Endothelial cell of umbilical vein (primary cell): ENCODE measurements around the gene LRP1. TPM values are rescaled to one million over a fixed set of nuclear protein-coding genes. Genes with fewer than 3 reads are reported as not detected.

Experiments
- BruUV-seq: library from RNA; stranded (reverse); fragments of 400-500 nt; replicated peaks from 2 replicates; lab custom pipeline; 2021; lab: Mats Ljungman, UMichigan
- CTCF ChIA-PET: fragments of 300-600, 350-600 bp; sonication (Branson Sonifier 250); formaldehyde crosslinking; loops from one replicate; lab custom pipeline; 2021; ENCODE audit warnings: antibody characterized with exemption, inconsistent platforms; lab: Charles Lee
- POLR2A ChIA-PET: fragments of 300-600, 350-600 bp; sonication (Branson Sonifier 250); formaldehyde crosslinking; loops from one replicate; lab custom pipeline; 2021; ENCODE audit warnings: antibody characterized with exemption, inconsistent platforms; lab: Charles Lee
- DNase-seq: peaks from one replicate; pipeline ENCODE4 v3.0.0-alpha.2; 2011; ENCODE audit warnings: low read depth, low spot score
- FAIRE-seq: peaks from 2 replicates; lab custom pipeline; 2011; peaks lifted over from hg19 to GRCh38; lab: Jason Lieb, UNC
- H2AFZ ChIP-seq: 2 replicates; pipeline ENCODE4 v1.6.0; 2012; ENCODE audit warnings: low read depth, low read length, control low read depth, inconsistent platforms
- H3K27ac ChIP-seq: 2 replicates; pipeline ENCODE4 v1.5.1; 2011; ENCODE audit warnings: low read depth, mild to moderate bottlenecking, control low read depth, low read length, moderate library complexity; ENCODE audit not compliant: insufficient read depth
- H3K27me3 ChIP-seq, 2 experiments: 2 replicates each; pipeline versions ENCODE4 v1.6.0 to v1.6.1; 2011; ENCODE audit warnings: low read length in 2 of 2, mixed read lengths in 1 of 2; ENCODE audit not compliant: control insufficient read depth in 2 of 2, insufficient read depth in 2 of 2
- H3K36me3 ChIP-seq, 2 experiments: 2 replicates in 1 of 2; 3 replicates in 1 of 2; pipeline ENCODE4 v1.5.1; 2011; ENCODE audit warnings: low read length in 2 of 2, mild to moderate bottlenecking in 1 of 2, moderate library complexity in 1 of 2; ENCODE audit not compliant: control insufficient read depth in 2 of 2, insufficient read depth in 2 of 2; ENCODE audit errors: extremely low read depth in 1 of 2
- H3K4me1 ChIP-seq: 3 replicates; pipeline ENCODE4 v1.5.1; 2011; ENCODE audit warnings: mild to moderate bottlenecking, low read length; ENCODE audit not compliant: control insufficient read depth, insufficient read depth; ENCODE audit errors: extremely low read depth
- H3K4me2 ChIP-seq: 2 replicates; pipeline ENCODE4 v1.6.1; 2011; ENCODE audit warnings: low read length, control low read depth, mixed read lengths; ENCODE audit not compliant: insufficient read depth
- H3K4me3 ChIP-seq, 3 experiments: fragments of 200-600 bp in 1 of 3; sonication (generic), shearing (Covaris generic) in 1 of 3; replicated peaks in 1 of 3; 2 replicates each; pipeline ENCODE4 v1.5.1; 2011 to 2016; ENCODE audit warnings: control low read depth in 3 of 3, low read length in 3 of 3, mild to moderate bottlenecking in 2 of 3, inconsistent platforms in 1 of 3, low read depth in 1 of 3, moderate library complexity in 1 of 3; ENCODE audit not compliant: insufficient read depth in 1 of 3
- H3K79me2 ChIP-seq: 2 replicates; pipeline ENCODE4 v1.6.0; 2012; ENCODE audit warnings: low read length, inconsistent platforms; ENCODE audit not compliant: control insufficient read depth, insufficient read depth
- H3K9ac ChIP-seq: replicated peaks from 2 replicates; pipeline ENCODE3; 2011; ENCODE audit warnings: low read length, control low read depth; ENCODE audit not compliant: insufficient read depth; ENCODE audit errors: extremely low read depth
- H3K9me1 ChIP-seq: replicated peaks from 3 replicates; pipeline ENCODE4 v1.6.0; 2011; ENCODE audit warnings: mild to moderate bottlenecking, low read length; ENCODE audit not compliant: control insufficient read depth, insufficient read depth; ENCODE audit errors: extremely low read depth
- H3K9me3 ChIP-seq: replicated peaks from 2 replicates; pipeline ENCODE4 v1.5.1; 2012; ENCODE audit warnings: low read length, inconsistent platforms; ENCODE audit not compliant: control insufficient read depth, insufficient read depth
- H4K20me1 ChIP-seq: replicated peaks from 2 replicates; pipeline ENCODE3; 2011; ENCODE audit warnings: mild to moderate bottlenecking, low read length; ENCODE audit not compliant: control insufficient read depth, insufficient read depth; ENCODE audit errors: extremely low read depth
- CTCF ChIP-seq, 2 donors: IDR thresholded peaks; 1 replicate in 1 of 2; 2 replicates in 1 of 2; pipeline ENCODE4 v1.5.1; 2011; ENCODE audit warnings: low read length in 2 of 2, mild to moderate bottlenecking in 2 of 2, moderate library complexity in 2 of 2, control low read depth in 1 of 2, inconsistent platforms in 1 of 2, low read depth in 1 of 2; ENCODE audit not compliant: insufficient read depth in 1 of 2; ENCODE audit errors: extremely low read depth in 1 of 2
- FOS ChIP-seq: IDR thresholded peaks from 2 replicates; pipeline ENCODE4 v1.6.1; 2011; ENCODE audit warnings: mild to moderate bottlenecking, low read length, moderate library complexity, borderline replicate concordance; ENCODE audit not compliant: insufficient read depth
- GATA2 ChIP-seq: IDR thresholded peaks from 2 replicates; pipeline ENCODE4 v1.7.0; 2011; ENCODE audit warnings: low read depth, mild to moderate bottlenecking, moderate library complexity, mixed read lengths, low read length; ENCODE audit not compliant: insufficient read length, insufficient read depth
- JUN ChIP-seq: IDR thresholded peaks from 2 replicates; pipeline ENCODE4 v1.6.1; 2011; ENCODE audit warnings: borderline replicate concordance, low read depth; ENCODE audit not compliant: insufficient read length, insufficient read depth
- MAX ChIP-seq: IDR thresholded peaks from 2 replicates; pipeline ENCODE4 v1.6.1; 2011; ENCODE audit not compliant: insufficient read depth, insufficient read length
- MYC ChIP-seq: IDR thresholded peaks from one replicate; pipeline ENCODE4 v1.6.1; 2011; ENCODE audit warnings: mild to moderate bottlenecking, low read depth, low read length
- POLR2A ChIP-seq: IDR thresholded peaks from 2 replicates; pipeline ENCODE4 v1.6.1; 2012; ENCODE audit warnings: low read depth, mild to moderate bottlenecking, control low read depth, low read length
- dilution Hi-C: fragments of 300-500 bp; cut with MboI; formaldehyde crosslinking; loops from one replicate; pipeline ENCODE4 v1.15.0; 2019; ENCODE audit warnings: low sequenced_read_pairs; ENCODE audit not compliant: extremely low pct_ligation_motif_present
- intact Hi-C: fragments of 100-400 bp; cut with micrococcal nuclease; formaldehyde crosslinking; loops from one replicate; pipeline ENCODE4 v1.10.0; 2022
- polyA plus RNA-seq, 4 experiments: library from polyadenylated mRNA; depleted of rRNA in 3 of 4; stranded (reverse) in 3 of 4; unstranded in 1 of 4; fragments of >200 nt; gene quantifications; 2 replicates each; pipeline versions ENCODE4 v1.2.1 to v1.2.3, GENCODE V29; 2011 to 2012; ENCODE audit warnings: missing spikeins in 1 of 4
- total RNA-seq: library from RNA; stranded (reverse); gene quantifications from 2 replicates; pipeline ENCODE4 v1.2.3, GENCODE V29; 2021

The LRP1 gene
- total and polyA plus RNA-seq, 2 donors (not counting 3 experiments of a cell fraction or from before 2014, with no cell fraction given), result 1.6 to 4.6 TPM

DNA sequence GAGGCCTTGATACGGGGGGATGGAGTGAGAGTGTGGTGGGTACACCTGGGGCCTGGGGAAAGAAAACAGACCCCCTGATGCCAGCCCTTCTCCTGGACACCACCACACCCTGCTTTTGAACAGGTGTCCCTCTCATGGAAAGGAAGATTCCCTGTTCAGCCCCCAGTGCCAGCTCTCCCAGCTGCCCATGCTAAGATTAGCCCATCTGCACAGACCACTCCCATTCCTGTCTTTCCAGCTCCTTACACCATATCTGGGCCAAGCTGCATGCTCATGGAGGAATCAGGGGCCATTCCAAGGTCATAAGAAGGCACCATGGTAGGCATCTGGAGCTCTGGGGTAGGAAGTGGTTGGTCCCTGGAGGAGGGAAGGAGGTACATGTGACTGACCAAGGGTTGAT is 29.7 kb upstream of the LRP1 start:
- Histone ChIP-seq H4K20me1 (no peaks in the 10 kb centered on the region), H3K27ac (no peak overlapping the region), H3K9ac (no peak overlapping the region), H3K79me2 (no peaks in the 10 kb centered on the region), H2AFZ (no peak overlapping the region), H3K36me3 (peaks cover 4 to 37% of the 10 kb centered on the region in 2 experiments), H3K4me1 (peaks cover 7% of the 10 kb centered on the region), H3K4me3 (no peak overlapping the region), H3K9me3 (no peaks in the 10 kb centered on the region), H3K27me3 (no peaks in the 10 kb centered on the region), H3K4me2 (no peak overlapping the region), H3K9me1 (no peaks in the 10 kb centered on the region)
- intact Hi-C loops (no loop called here), dilution Hi-C loops (no loop called here)
- FAIRE-seq, result no peak
- TF ChIP-seq GATA2 (no peak), MAX (no peak), JUN (no peak), POLR2A (no peak), CTCF (IDR thresholded peaks at IDR 0.05; ENCODE audit: extremely low read depth in 1 of 2, insufficient read depth in 1 of 2, low read depth in 1 of 2, low read length in 2 of 2) (no peak), MYC (no peak), FOS (no peak)
- CTCF ChIA-PET, result interaction anchor here (3.5 to 14.4 kb wide), 2 partner anchors 13 to 30 kb away, joined by 15 to 158 read pairs; partner anchors contain the start of gene STAT6
- DNase-seq, result no peak
- no TSS peak for BruUV-seq
- POLR2A ChIA-PET, result interaction anchor here (2.2 kb wide), 1 partner anchor 13 kb away, joined by 9 read pairs; the partner anchor contains the start of gene STAT6
